OCI-LY3 (cell line): Measurements from ENCODE around the gene CLVS2.

Experiments used
- EZH2phosphoT487 ChIP-seq: fragments of 200-600 bp; shearing (Covaris generic); IDR thresholded peaks from 2 replicates; pipeline ENCODE4 v1.6.1; 2018; ENCODE audit warnings: antibody characterized with exemption, mixed run types, low read depth
- TF ChIP-seq, protein P1 (sequence below): fragments of 200-600, 300-600 bp; sonication (generic); IDR thresholded peaks from 2 replicates; pipeline ENCODE4 v1.5.1; 2014; ENCODE audit warnings: antibody characterized with exemption, low read length, low read depth

DNA sequence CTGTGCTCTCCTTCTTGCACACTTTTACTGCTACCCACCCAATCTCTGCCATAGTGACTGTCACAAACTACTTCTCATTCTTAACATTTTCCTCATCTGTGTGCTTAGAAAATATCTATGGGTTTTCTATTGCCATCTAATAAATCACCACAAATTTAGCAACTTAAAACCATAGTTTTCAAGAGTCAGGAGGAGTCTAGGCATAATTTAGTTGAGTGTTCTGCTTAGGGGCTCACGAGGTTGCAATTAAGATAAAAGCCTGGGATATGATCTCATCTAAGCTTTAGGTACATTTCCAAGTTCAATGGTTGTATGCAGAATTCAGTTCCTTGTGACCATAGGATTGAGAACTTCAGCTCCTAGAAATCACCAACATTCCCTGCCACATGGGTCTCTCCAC is 98.8 kb downstream of the CLVS2 start:
- TF ChIP-seq, protein P1, sequence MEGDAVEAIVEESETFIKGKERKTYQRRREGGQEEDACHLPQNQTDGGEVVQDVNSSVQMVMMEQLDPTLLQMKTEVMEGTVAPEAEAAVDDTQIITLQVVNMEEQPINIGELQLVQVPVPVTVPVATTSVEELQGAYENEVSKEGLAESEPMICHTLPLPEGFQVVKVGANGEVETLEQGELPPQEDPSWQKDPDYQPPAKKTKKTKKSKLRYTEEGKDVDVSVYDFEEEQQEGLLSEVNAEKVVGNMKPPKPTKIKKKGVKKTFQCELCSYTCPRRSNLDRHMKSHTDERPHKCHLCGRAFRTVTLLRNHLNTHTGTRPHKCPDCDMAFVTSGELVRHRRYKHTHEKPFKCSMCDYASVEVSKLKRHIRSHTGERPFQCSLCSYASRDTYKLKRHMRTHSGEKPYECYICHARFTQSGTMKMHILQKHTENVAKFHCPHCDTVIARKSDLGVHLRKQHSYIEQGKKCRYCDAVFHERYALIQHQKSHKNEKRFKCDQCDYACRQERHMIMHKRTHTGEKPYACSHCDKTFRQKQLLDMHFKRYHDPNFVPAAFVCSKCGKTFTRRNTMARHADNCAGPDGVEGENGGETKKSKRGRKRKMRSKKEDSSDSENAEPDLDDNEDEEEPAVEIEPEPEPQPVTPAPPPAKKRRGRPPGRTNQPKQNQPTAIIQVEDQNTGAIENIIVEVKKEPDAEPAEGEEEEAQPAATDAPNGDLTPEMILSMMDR: no peak
- no peak for TF ChIP-seq EZH2phosphoT487
